H1 (cell line): ENCODE measurements around the gene FGF2. TPM values are rescaled to one million over a fixed set of nuclear protein-coding genes. Genes with fewer than 3 reads are reported as not detected.
A peak's percentile ranks its signal among the peaks of the same experiment; 100 is the strongest.

ENCODE experiments used
- CTCF ChIA-PET: fragments of 300-600 bp; sonication (Branson Sonifier 250); formaldehyde crosslinking; loops from one replicate; lab custom pipeline; 2021; ENCODE audit not compliant: partially characterized antibody; lab: Charles Lee
- POLR2A ChIA-PET: fragments of 300-600 bp; sonication (Branson Sonifier 250); formaldehyde crosslinking; loops from one replicate; lab custom pipeline; 2021; ENCODE audit warnings: inconsistent platforms; ENCODE audit not compliant: partially characterized antibody; lab: Charles Lee
- DNase-seq, 2 experiments: peaks; one replicate each; pipeline versions ENCODE4 v3.0.0 to v3.0.0-alpha.2; 2010 to 2022; ENCODE audit warnings: low spot score in 2 of 2, low read depth in 1 of 2, mixed read lengths in 1 of 2
- FAIRE-seq: peaks from 2 replicates; lab custom pipeline; 2011; peaks lifted over from hg19 to GRCh38; lab: Jason Lieb, UNC
- H2AFZ ChIP-seq: 2 replicates; pipeline ENCODE4 v1.8.1; 2012; ENCODE audit warnings: low read length, inconsistent platforms
- H2AK5ac ChIP-seq: 2 replicates; pipeline ENCODE4 v1.6.1; 2013; ENCODE audit warnings: low read depth, low read length
- H2BK120ac ChIP-seq: replicated peaks from 2 replicates; pipeline ENCODE3; 2013; ENCODE audit warnings: low read depth, low read length, inconsistent platforms
- H2BK12ac ChIP-seq: 2 replicates; pipeline ENCODE4 v1.6.1; 2013; ENCODE audit warnings: low read depth, low read length
- H2BK15ac ChIP-seq: 2 replicates; pipeline ENCODE4 v1.6.1; 2013; ENCODE audit warnings: low read length
- H2BK20ac ChIP-seq: 2 replicates; pipeline ENCODE4 v1.6.1; 2013; ENCODE audit warnings: low read length
- H2BK5ac ChIP-seq: 2 replicates; pipeline ENCODE4 v1.6.1; 2013; ENCODE audit warnings: low read depth, low read length
- H3K14ac ChIP-seq: 2 replicates; pipeline ENCODE4 v1.6.1; 2013; ENCODE audit warnings: inconsistent platforms; ENCODE audit not compliant: insufficient read length
- H3K18ac ChIP-seq: 2 replicates; pipeline ENCODE4 v1.6.1; 2013; ENCODE audit warnings: low read length; ENCODE audit errors: extremely low read depth
- H3K23ac ChIP-seq: 2 replicates; pipeline ENCODE4 v1.6.1; 2013; ENCODE audit warnings: inconsistent platforms; ENCODE audit not compliant: insufficient read length
- H3K23me2 ChIP-seq: 2 replicates; pipeline ENCODE4 v1.6.1; 2013; ENCODE audit warnings: low read depth, low read length
- H3K27ac ChIP-seq: 2 replicates; pipeline ENCODE4 v1.6.1; 2011; ENCODE audit warnings: low read depth, low read length, inconsistent platforms
- H3K27me3 ChIP-seq, 4 experiments: replicated peaks in 1 of 4; 1 replicate in 1 of 4; 2 replicates in 3 of 4; pipeline versions ENCODE4 v1.6.1 to v1.8.1; 2011 to 2013; ENCODE audit warnings: low read length in 3 of 4, mild to moderate bottlenecking in 3 of 4, inconsistent platforms in 2 of 4, mixed read lengths in 2 of 4, moderate library complexity in 1 of 4; ENCODE audit not compliant: control insufficient read depth in 3 of 4, insufficient read depth in 3 of 4; ENCODE audit errors: extremely low read depth in 1 of 4
- H3K36me3 ChIP-seq, 4 experiments: 2 replicates each; pipeline versions ENCODE4 v1.6.1 to v1.8.1; 2011 to 2013; ENCODE audit warnings: mild to moderate bottlenecking in 4 of 4, low read length in 3 of 4, moderate library complexity in 2 of 4, control low read depth in 1 of 4, inconsistent platforms in 1 of 4; ENCODE audit not compliant: insufficient read depth in 4 of 4, control insufficient read depth in 2 of 4
- H3K4ac ChIP-seq: replicated peaks from 2 replicates; pipeline ENCODE3; 2013; ENCODE audit warnings: low read length, low read depth, mixed read lengths, inconsistent platforms; ENCODE audit not compliant: insufficient read length
- H3K4me1 ChIP-seq, 4 experiments: replicated peaks in 1 of 4; 1 replicate in 1 of 4; 2 replicates in 3 of 4; pipeline versions ENCODE4 v1.6.1 to v1.8.1; 2011 to 2013; ENCODE audit warnings: low read length in 3 of 4, inconsistent platforms in 2 of 4, mixed read lengths in 1 of 4; ENCODE audit not compliant: insufficient read depth in 4 of 4, control insufficient read depth in 3 of 4
- H3K4me2 ChIP-seq, 2 experiments: 2 replicates each; pipeline versions ENCODE4 v1.6.1 to v1.8.1; 2011 to 2013; ENCODE audit warnings: low read depth in 2 of 2, low read length in 2 of 2, control low read depth in 1 of 2, inconsistent platforms in 1 of 2, mild to moderate bottlenecking in 1 of 2; ENCODE audit not compliant: insufficient read depth in 1 of 2
- H3K4me3 ChIP-seq, 4 experiments: fragments of 200-600, 300-600 bp in 1 of 4; sonication (generic), shearing (Covaris generic), sonication (Bioruptor Twin) in 1 of 4; 2 replicates each; pipeline versions ENCODE4 v1.5.1 to v1.8.1; 2011 to 2016; ENCODE audit warnings: low read length in 4 of 4, low read depth in 3 of 4, control low read depth in 2 of 4, inconsistent platforms in 2 of 4, mild to moderate bottlenecking in 2 of 4, mixed read lengths in 1 of 4, moderate library complexity in 1 of 4; ENCODE audit not compliant: insufficient read depth in 2 of 4; ENCODE audit errors: extremely low read depth in 1 of 4
- H3K56ac ChIP-seq: replicated peaks from 2 replicates; pipeline ENCODE3; 2013; ENCODE audit warnings: low read depth, mild to moderate bottlenecking, mixed read lengths, low read length, inconsistent platforms; ENCODE audit not compliant: insufficient read length
- H3K79me1 ChIP-seq: 2 replicates; pipeline ENCODE4 v1.6.1; 2013; ENCODE audit warnings: low read depth, low read length, control low read depth
- H3K79me2 ChIP-seq, 2 experiments: 2 replicates each; pipeline versions ENCODE4 v1.6.1 to v1.8.1; 2012 to 2013; ENCODE audit warnings: low read length in 2 of 2, mild to moderate bottlenecking in 2 of 2, inconsistent platforms in 1 of 2; ENCODE audit not compliant: insufficient read depth in 2 of 2, control insufficient read depth in 1 of 2
- H3K9ac ChIP-seq, 4 experiments: replicated peaks in 1 of 4; 1 replicate in 1 of 4; 2 replicates in 3 of 4; pipeline versions ENCODE4 v1.6.1 to v1.8.1; 2011 to 2013; ENCODE audit warnings: low read depth in 3 of 4, low read length in 3 of 4, control low read depth in 2 of 4, mild to moderate bottlenecking in 2 of 4, moderate library complexity in 2 of 4, inconsistent platforms in 1 of 4; ENCODE audit errors: extremely low read depth in 1 of 4
- H3K9me3 ChIP-seq, 2 experiments: 2 replicates each; pipeline versions ENCODE4 v1.6.1 to v1.8.1; 2012 to 2013; ENCODE audit warnings: mild to moderate bottlenecking in 2 of 2, moderate library complexity in 2 of 2, control low read depth in 1 of 2, inconsistent platforms in 1 of 2, low read depth in 1 of 2, low read length in 1 of 2, mixed read lengths in 1 of 2; ENCODE audit not compliant: insufficient read depth in 2 of 2
- H4K20me1 ChIP-seq, 2 experiments: replicated peaks in 1 of 2; 2 replicates each; pipeline versions ENCODE3 to v1.8.1; 2011 to 2013; ENCODE audit warnings: inconsistent platforms in 2 of 2, low read length in 2 of 2, mild to moderate bottlenecking in 1 of 2; ENCODE audit not compliant: insufficient read depth in 2 of 2, control insufficient read depth in 1 of 2
- H4K5ac ChIP-seq: 2 replicates; pipeline ENCODE4 v1.6.1; 2013; ENCODE audit warnings: low read length, low read depth, mixed read lengths, inconsistent platforms; ENCODE audit not compliant: insufficient read length
- H4K8ac ChIP-seq: 2 replicates; pipeline ENCODE4 v1.8.0; 2013; ENCODE audit warnings: mild to moderate bottlenecking, moderate library complexity, low read length, inconsistent platforms; ENCODE audit not compliant: insufficient read depth; ENCODE audit errors: extremely low read depth
- H4K91ac ChIP-seq: replicated peaks from 2 replicates; pipeline ENCODE3; 2013; ENCODE audit warnings: low read length, mixed read lengths, inconsistent platforms; ENCODE audit not compliant: insufficient read length
- ATF3 ChIP-seq: IDR thresholded peaks from 2 replicates; pipeline ENCODE4 v1.6.1; 2011; ENCODE audit warnings: low read depth, mild to moderate bottlenecking, low read length; ENCODE audit not compliant: insufficient read depth
- MAFK ChIP-seq: IDR thresholded peaks from 2 replicates; pipeline ENCODE4 v1.6.1; 2012; ENCODE audit warnings: low read depth, mild to moderate bottlenecking, improper control_type of control experiment, low read length
- PHF8 ChIP-seq: fragments of 200-600 bp; sonication (generic); conservative IDR thresholded peaks from 2 replicates; pipeline ENCODE4 v1.7.1; 2012; ENCODE audit warnings: low read depth, mild to moderate bottlenecking, inconsistent platforms, low read length, moderate library complexity
- POLR2A ChIP-seq, 2 experiments: IDR thresholded peaks; 1 replicate in 1 of 2; 2 replicates in 1 of 2; pipeline ENCODE4 v1.6.1; 2011; ENCODE audit warnings: low read depth in 2 of 2, low read length in 2 of 2, mild to moderate bottlenecking in 2 of 2; ENCODE audit errors: control extremely low read depth in 1 of 2
- POLR2AphosphoS5 ChIP-seq: IDR thresholded peaks from 2 replicates; pipeline ENCODE4 v1.6.1; 2011; ENCODE audit warnings: low read depth, low read length
- SIRT6 ChIP-seq: IDR thresholded peaks from one replicate; pipeline ENCODE4 v1.7.1; 2012; ENCODE audit warnings: low read length, inconsistent platforms
- WGBS, 2 experiments: shearing (Covaris generic) in 1 of 2; methylation state at CpG; one replicate each; pipeline versions ENCODE4 v1.1.6 to v1.1.7; 2013 to 2015; ENCODE audit warnings: low lambda C conversion rate in 2 of 2, mixed read lengths in 2 of 2, inconsistent platforms in 1 of 2, low coverage in 1 of 2, missing lambda C conversion rate in 1 of 2; ENCODE audit not compliant: insufficient replicate concordance in 2 of 2, insufficient coverage in 1 of 2, insufficient read length in 1 of 2; ENCODE audit errors: extremely low coverage in 1 of 2, missing lambda C conversion rate in 1 of 2; 5-methylcytosine and 5-hydroxymethylcytosine counted together
- polyA plus RNA-seq, 7 experiments: library from polyadenylated mRNA; depleted of rRNA in 3 of 7; stranded (reverse) in 5 of 7; unstranded in 2 of 7; fragments of >200 nt in 5 of 7; fragments of 200-250 nt in 2 of 7; gene quantifications; 1 replicate in 5 of 7; 2 replicates in 1 of 7; 4 replicates in 1 of 7; pipeline versions ENCODE4 v1.2.1 to v1.2.3, GENCODE V29; 2011 to 2013; ENCODE audit warnings: missing spikeins in 2 of 7, mixed read lengths in 2 of 7
- total RNA-seq: library from RNA; stranded (reverse); fragmentation: NEBNext Ultra II Directional; extraction: Animal tissue kit (Norgen Biotek cat#: 25700); gene quantifications from 2 replicates; pipeline ENCODE4 v1.2.1, GENCODE V29; 2021

The FGF2 gene
- total and polyA plus RNA-seq, 2 of the 8 experiments (the other 6 are each of a cell fraction or from before 2014, with no cell fraction given), result 23.4 to 145 TPM

DNA sequence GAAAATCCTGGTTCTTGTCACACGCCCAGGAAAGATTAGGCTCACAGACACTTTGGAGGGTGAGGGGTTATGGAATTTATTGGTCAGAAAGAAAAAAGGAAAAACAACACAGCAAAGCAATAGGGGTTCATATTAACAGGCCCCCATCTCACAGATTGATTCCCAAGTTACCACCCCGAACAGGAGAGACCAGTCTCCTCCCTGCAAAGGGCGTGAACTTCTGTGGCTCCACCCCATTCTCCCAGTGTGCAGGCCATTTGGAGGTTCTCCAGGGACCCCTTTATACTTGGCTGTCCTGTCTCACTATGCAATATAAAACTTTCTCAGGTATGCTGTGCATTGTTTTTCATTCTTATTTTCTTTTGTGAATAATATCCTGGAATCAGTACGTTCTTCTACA lies 7.4 kb downstream of the FGF2 start:
- Histone ChIP-seq H2BK120ac (no peak overlapping the region), H3K23me2 (no peaks in the 10 kb centered on the region), H3K79me2 (peaks cover 77 to 100% of the 10 kb centered on the region in 2 experiments), H3K18ac (no peak overlapping the region), H3K14ac (no peak overlapping the region), H3K36me3 (peaks cover 0 to 70% (median 14%) of the 10 kb centered on the region in 4 experiments; a peak in 4 of 8 replicates), H2BK15ac (no peak overlapping the region), H3K79me1 (0 out of 2 replicates have a peak, but pooled peaks cover 2% of the 10 kb centered on the region), H3K4ac (no peak overlapping the region), H2BK5ac (no peak overlapping the region), H4K20me1 (peaks cover 34 to 39% of the 10 kb centered on the region in 2 experiments), H3K27me3 (no peaks in the 10 kb centered on the region), H3K23ac (no peak overlapping the region), H2BK20ac (no peak overlapping the region), H2AK5ac (no peak overlapping the region), H3K4me2 (peak overlapping the region in 1 of 2 experiments; percentile 52; a peak in 2 of 4 replicates), H2AFZ (no peak overlapping the region), H3K9me3 (no peaks in the 10 kb centered on the region), H4K91ac (no peak overlapping the region), H2BK12ac (no peak overlapping the region), H3K56ac (no peak overlapping the region), H3K27ac (no peak overlapping the region), H4K5ac (no peak overlapping the region), H3K4me3 (peak overlapping the region in 1 of 4 experiments; percentile 79; a peak in 1 of 8 replicates), H4K8ac (no peak overlapping the region), H3K4me1 (peaks cover 5 to 28% (median 21%) of the 10 kb centered on the region in 4 experiments), H3K9ac (no peak overlapping the region)
- DNase-seq, result peak in 1 of 2 experiments; percentile 55
- WGBS, 2 experiments, result 79% methylated on average over 4 of the region's 4 CpGs; no CpG with 5 or more reads in 1 of the 2 experiments
- peak; percentile 65 for FAIRE-seq
- TF ChIP-seq POLR2AphosphoS5 (peak; percentile 75), ATF3 (no peak), MAFK (no peak), PHF8 (no peak), POLR2A (IDR thresholded peaks at IDR 0.05; ENCODE audit: control extremely low read depth in 1 of 2, low read depth in 2 of 2, low read length in 2 of 2) (peak in 1 of 2 experiments; percentile 71; a peak in 2 of 3 replicates), SIRT6 (no peak)
- ChIA-PET CTCF (no interaction called here), POLR2A (interaction anchor here (1.1 to 14.2 kb wide), 7 partner anchors 13 to 124 kb away, joined by 3 to 278 read pairs (median 5); no protein-coding TSS in a partner anchor)
